ENCODE measurements around the gene YOD1.

Gene YOD1

DNA sequence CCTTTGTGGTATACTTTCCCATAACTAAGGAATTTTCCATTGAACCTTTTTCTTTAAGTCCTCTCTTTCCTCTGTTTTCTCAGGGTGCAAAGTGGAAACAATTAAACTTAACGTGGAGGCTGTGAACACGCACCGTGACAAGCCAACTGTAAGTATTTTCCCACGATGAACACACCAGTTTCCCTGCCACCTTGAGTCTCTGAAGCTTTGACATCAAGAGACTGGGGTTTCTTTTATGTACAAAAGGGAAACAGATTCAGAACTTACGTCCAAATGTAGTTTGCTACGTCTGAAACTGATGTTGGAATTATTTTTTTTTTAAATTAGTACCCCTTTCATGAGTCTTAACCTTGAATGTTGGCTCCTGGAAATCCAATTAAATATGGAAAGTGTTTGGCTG, 20.4 kb upstream of the YOD1 start:
- DNase-seq = no peak

DNA sequence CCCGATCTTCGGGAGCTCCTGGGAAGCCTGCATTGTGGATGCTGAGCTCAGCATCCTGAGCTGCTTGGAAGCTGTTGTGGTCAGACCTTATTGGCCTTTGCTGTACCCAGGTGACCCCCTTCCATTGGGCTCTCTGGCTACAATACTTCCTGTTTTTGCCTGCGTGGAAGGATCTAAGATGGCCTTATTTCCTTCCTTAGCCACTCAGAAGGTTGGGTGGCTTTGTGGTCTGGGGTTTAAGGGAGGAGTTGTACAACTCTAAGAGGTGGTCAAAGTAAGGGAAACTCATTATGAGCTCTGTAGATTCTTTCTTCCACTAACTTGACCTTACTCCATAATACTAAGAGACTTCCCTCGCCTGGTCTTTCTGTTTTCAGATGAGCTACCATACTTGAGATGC, 19.8 kb upstream of the YOD1 start:
- DNase-seq = no peak

DNA sequence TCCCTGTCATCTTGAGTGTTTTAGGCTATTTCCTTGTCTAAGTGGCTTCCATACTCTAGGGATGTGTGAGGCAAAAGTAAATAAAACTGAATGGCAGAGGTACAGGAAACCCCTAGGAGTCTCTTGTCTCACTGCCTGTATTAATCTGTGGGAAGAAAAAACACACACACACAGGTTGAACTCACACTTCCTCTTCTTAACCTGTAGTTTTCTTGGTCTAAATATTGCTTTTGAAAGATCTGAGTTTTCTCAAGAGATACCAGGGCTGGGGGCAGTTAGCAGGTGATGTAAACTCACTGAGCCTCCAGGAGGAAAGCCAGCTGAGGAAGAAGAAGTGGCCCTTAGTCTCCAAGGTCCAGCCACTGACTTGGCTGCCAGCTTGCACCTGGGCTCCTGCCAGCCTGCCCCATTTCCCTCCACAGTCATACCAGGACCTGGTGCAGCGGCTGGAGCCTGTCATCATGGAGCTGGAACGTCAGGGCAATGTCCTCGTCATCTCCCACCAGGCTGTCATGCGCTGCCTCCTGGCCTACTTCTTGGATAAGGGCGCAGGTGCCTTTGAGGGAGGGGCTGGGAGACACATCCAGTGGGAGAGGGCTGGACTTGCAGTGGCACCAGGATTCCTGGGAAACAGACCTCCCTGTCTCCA, 19.0 kb upstream of the YOD1 start:
- no peak for DNase-seq

DNA sequence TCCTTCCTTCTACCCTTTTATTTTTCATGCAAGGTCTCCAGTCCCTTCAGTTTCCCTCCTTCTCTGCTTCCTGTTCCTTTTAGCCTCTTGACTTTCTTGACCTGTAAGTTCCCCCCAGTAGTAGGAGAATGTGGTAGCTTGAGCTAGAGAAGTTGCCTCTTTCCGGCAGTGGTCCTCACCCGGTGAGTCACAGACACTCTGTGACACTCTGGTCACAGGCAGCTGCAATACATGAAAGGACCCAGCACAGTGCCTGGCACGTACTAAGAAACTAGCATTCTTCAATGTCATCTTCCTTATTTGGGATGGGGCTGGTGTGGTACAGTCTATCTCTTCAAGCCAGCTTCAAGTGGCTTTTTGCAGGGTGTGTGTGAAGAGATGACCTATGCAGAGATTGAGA, 18.1 kb upstream of the YOD1 start:
- no peak for DNase-seq

DNA sequence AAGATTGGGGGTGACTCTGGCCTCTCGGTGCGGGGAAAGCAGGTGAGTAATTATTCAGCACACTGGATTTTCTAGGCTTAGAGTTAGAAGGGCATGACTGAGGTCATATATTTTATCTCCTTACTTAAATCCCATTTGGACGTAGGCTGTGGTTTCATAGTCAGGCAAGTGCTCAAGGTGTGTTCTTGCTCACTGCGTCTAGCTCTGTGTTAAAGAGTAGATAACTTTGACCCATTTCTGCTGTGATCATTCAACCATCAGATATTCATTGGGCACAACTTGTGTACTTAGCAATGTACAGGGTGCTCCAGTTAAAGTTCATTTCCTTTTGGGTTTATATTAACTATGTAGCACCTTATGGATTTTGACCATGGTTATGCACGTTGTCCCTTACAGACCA, 16.7 kb upstream of the YOD1 start:
- no peak for DNase-seq

DNA sequence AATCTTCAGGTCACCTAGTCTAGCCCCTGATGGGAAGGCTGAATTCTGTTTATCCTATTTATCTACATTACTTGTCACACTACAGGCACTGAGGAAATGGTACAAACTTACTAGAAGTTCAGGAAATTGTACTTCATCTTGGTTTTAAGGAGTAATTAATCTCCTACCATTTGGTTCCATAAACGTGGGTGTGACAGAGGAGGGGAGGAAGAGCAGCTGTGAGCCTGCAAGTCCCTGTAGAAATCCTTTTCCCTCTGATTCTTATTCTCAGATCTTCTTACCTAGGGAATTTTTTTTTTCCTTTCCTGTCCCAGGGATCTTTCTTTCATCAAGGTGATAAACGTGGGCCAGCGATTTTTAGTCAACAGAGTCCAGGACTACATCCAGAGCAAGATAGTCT, 16.2 kb upstream of the YOD1 start:
- no peak for DNase-seq

DNA sequence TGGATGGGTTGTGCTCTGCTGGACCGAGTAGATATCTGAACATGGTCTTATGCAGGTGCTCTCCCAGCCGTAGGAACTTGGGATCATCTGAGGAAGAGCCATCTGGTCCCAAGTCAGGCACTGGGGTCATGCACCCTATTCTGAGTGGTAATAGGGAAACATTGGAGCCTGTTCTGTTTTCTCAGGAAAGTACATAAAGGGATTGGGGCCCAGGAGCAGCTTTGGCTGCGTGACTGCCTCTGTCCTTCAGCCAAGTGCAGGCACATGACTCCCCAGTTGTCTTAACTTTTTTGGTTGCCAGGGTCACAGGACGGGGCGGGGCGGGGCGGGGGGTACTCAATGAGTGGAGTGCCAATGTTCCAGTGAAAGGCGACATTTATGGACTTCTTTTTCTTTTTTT, 13.6 kb upstream of the YOD1 start:
- DNase-seq = no peak

DNA sequence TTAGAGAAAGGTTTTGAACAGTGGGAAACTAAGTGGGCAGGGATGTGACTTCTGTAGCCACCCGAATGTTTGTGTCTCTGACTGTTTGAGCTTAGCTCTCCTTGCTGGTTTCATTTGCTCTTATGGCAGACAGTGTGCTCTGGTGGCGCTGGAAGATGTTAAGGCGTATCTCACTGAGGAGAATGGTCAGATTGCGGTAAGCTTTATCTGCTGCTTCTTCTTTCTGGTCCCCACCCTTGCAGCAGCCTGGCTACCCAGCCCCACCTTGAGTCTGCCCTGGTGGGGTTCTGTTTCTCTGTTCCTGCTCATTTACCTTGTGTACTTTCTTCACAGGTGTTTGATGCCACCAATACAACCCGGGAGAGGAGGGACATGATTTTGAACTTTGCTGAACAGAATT, 12.0 kb upstream of the YOD1 start:
- DNase-seq = no peak

DNA sequence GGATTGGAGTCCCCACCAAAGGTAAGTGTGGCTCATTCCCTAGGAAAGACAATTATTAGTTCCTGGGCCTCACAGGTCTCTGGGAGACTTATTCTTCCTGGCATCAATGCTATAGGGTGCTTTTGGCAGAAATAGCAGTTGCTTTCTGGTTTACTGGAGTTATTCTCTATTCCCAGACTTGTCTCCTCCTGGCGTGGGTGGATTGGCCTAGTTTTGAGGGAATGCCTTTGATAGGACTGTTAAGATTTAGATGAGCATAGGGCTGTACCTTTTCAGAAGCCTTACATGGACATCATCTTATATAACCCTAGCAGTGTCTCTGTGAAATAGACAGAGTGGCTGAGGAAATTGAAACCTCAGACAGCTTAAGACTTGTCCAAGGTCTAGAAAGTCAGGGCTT, 11.1 kb upstream of the YOD1 start:
- no peak for DNase-seq

DNA sequence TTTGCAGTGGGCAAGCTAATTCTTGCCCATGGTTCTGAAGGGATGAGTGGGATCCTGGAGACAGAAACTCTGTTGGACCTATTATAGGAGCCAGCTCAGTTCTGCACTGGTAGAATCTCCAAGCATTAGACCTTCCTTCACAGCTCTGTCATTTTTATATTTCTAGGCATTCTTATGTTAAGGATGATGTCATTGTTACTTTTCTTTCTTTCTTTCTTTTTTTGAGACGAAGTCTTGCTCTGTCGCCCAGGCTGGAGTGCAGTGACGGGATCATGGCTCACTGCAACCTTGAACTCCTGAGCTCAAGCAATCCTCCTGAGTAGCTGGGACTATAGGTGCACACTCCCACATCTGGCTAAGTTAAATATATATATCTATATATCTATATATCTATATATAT, 9.6 kb upstream of the YOD1 start:
- DNase-seq = no peak

DNA sequence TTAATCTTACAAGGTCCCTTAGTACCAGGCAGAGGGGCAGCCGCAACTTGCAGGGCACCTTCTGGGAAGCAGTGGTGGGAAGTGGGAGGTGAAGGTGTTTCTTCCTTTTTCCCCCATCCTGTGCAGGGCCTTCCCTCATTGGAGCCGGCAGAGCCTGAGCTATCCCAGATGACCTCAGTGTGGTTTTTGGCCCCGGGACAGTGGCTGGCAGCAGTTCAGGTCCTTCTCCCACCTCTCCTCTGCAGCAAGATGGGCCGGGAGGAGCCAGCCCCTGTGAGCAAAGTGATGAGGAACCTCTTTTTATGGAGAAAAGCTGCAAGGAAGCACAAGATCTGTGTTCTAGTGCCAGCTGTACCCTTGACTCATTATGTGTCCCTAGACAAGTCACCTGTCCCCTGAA, 8.9 kb upstream of the YOD1 start:
- no peak for DNase-seq

DNA sequence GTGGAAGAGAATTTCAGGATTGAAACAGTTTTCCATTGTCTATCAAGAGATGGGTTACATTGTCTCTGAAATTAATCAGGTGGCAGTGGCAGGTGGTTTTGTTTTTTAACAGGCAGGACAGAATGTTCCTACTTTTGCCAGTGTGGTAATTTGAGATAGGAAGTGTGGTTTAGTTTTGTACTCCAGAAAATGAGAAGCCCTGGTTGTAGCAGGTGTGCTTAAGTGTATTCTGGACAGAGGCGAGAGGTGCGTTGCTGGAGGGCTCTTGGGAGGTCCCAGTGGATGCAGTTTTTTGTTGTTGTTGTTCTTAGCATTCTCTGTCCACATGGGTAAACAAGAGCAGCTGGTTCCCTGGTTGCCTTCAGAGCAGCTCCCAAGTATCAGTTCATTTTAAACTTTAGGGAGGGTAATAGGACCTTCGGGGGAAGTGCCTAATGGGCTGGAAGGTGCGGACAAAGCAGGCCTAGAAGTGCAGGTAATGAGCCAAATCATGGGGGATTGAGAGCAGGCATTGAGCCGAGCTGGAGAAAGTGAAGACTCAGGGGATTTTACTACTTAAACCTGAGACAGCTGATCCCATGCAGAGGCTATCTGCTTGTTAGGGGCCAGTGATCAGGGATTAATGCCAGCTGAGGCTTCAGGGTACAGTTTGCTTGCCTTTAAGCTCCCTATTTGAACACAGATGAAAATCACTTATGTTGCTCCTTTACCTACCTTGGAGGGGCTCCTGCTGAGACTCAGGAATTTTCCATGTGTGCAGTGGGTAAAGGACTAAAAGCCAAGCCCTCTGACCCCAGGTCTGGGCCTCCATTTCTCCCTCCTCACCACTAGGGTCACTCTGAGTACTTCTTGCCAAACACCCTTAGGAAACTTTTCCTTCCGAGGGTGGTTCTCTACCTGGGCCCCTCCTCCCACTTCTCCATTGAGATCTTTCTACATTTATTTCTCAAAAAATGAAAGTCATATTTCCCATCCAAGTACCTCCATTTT, 8.2 kb upstream of the YOD1 start:
- no peak for DNase-seq

DNA sequence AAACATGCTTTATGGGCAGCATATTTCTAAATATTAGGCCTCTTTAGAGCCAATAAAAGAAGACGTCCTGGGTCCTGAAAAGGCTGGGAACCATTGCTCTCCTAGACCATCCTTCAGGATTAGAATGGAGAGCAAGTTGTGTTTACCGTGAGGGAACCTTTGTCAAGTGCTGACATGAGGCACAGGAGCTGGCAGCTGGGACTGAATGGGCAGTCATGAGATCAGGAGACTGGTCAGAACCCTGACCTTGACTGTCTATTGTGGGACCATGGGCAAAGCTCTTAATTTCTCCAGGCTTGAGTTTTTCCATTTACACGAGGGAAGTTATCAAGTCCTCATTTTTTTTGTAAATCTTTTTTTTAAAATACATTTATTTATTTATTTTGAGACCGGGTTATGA, 7.2 kb upstream of the YOD1 start:
- DNase-seq = no peak

DNA sequence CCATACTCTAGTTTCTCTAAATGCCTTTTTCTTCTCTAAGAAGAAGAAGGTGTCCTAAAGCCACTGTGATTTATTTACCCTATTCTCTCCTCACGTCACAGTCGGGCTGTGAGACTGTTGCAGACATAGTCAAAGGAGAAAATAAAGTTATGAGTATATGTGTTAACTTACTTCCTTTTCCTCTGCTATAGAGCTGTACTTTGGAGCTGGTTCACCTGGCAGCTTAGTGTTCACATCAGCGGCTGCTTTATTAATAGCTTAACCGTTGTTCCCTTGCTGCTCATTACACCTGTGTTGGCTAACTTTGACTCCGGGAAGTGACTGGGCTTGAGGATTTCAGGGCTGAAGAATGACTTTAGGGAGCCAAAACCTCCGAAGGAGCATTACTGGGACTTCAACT, 5.7 kb upstream of the YOD1 start:
- no peak for DNase-seq

DNA sequence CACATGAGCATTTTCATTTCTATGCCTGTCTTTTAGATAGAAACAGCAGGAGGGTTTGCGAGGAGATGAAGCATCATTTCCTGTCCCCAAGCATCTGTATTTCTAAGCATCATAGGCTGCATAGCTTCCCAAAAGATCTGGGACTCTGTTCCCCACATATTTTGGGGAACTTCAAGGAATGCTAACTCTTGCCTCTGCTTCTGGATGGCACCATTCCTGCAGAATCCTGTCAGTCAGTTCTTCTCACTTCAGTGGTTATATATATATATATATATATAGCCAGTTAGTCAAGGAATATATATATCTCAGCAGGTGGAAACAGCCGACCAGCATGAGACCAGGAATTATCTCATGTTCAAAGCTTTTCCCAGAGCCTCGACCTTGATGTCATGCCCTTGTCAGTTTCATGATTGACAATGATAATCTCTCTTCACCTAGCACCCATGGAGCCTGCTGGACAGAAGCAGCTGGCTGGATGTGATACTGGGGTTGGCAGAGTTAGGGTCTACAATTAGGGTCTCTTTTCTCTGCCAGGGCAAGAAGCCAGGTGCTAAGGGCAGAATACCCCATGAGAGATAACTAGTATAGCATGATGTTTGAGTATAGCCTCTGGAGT, 4.5 kb upstream of the YOD1 start:
- DNase-seq = no peak

DNA sequence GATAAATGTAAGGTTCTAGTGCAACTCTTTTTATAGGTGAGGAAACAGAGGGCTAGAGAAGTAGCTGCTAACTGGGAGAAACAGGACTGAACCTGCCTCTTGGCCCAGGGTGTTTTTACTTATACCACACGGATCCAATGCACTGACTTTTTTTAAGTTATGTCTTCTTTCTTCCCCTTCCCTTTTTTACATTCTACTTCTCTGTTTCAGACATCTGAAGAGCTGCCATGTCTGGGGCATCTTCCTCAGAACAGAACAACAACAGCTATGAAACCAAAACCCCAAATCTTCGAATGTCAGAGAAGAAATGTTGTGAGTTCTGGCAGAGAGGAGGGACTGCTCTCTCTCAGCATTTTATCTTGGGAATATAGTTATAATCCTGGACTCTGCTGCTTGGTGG, 3.5 kb upstream of the YOD1 start:
- no peak for DNase-seq

DNA sequence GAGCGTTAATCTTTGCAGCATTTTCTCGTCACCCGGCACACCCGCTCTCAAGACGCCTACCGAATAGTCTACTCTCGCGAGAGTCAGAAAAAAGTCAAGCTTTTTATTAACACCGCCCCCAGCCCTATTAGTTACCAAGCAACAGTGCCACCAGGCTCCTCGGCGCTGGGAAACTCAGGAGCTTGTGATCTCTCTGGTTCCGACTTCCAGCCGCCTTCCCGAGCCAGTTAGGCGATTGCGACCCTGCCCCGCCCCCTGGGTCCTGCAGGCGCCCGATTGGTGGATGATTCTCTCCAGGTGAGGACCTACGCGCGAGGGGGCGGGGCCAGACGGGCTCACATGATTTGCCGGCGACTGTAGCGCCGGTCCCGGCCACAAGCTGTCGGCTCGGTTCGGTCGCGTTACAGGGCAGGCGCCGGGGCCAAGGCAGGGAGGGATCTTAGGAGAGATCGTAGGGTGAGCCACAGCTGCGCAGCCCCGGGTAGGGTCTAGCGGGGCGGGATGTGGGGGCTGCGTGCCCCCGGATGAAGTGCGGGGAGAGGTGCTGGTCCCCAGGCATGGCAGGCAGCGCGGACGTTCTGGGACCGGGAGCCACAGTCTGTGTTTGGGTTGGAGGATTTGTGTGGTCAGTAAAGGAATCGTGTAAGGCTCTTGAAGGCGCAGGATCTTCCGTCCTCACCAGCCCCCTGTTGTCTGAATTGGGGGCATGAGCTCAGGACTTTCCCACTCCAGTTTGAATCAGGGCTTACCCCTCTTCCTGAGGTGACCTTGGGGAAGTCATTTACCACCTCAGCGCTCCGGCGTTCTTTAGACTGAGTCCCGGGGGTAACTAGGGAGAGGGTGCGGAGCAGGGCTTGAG, 2.1 kb upstream of the YOD1 start, which contains the start of gene PFKFB2:
TSS of gene PFKFB2 (plus strand) at position 365 of the 859 bp plus-strand sequence. CDS start 1,443 bp downstream, outside the sequence.
- peak; percentile 95 for DNase-seq

DNA sequence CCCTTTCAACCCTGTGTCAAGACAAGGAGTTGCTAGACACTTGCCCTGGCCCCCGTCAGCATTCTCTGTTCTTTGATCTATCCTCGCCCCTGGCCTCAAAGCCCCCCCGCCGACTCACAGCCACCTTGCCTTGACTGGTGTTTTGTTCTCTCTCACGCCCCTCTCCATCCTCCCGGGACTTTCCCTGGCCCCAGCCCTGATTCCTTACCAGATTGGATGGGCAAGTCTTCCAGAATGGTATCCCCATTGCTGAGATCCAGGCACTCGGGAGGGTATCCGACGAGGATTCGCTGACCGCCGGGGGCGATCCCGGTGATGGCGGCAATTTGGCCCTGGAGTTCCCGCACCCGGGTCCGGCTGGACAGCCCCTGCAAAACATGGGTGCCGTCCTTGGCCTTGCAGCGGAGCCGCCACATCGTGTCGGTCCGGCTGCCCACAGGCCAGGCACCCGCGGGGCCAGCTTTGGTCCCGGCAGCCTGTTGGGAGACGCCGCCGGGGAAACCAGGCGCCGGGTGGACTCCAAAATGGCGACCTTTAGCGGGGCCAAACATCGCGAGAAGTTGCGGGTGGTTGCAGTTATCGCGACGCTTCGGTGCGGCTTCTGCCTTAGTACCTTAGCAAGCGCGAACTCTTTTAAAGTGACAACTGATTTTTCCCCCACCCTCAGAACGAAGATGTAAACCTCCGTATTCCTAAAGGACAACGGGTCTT, 373 bp downstream of the YOD1 start:
- DNase-seq = peak; percentile 83

DNA sequence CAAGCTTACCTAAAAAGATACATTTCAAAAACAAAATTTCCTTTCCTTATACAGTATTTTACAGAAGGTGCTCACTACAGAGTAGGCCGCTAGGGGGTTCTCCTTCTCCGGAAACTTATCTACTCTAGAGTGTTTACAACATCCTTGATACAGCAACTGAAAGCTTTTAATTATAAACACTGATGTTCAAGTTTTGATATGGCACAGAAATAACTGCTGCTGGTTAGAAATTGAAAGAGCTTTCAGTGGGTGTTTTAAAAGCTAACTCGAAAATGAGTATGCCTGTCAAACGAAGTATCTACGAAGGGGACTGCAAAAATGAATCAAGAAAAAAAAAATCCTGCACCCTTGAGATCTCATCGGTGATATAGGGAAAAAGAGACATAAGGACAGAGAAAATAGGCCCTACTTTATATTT, 1.0 kb downstream of the YOD1 start:
- peak; percentile 44 for DNase-seq

DNA sequence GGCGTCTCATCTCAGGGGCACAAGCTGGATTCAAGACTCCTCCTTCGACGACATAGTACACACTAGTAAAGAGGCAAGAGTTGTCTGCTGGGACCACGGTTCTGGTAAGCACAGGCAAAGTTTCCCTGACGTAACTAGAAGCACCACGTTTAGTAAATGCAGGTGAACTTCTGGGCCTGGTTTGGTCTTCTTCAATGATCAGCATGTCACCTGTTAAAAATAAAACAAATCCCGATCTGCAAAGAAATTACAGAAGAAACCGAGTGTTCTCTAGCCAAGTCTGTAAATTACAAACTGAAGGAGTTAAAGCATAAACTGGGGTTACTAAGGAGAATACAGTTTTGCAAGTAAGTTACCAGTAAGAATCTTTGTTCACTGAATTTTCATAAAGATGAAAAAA, 1.5 kb downstream of the YOD1 start:
- no peak for DNase-seq

DNA sequence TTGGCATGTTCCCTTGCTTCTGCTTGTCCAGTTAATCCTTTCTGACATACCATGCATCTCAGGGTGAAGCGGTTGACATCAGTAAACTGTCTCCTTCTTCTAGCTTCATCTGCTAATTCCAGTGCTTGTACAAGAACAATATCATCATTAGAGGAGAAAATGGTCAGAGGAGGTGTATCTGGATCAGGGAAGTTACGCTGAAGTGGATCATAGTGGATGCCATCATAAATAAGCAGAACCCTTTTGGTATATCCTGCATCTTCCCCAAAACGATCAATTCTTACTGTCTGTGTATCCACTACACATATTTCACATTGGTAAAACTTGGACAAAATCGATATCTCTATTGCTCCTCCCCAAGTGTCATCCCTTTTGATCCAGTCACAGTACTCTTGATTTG, 2.0 kb downstream of the YOD1 start:
- no peak for DNase-seq

DNA sequence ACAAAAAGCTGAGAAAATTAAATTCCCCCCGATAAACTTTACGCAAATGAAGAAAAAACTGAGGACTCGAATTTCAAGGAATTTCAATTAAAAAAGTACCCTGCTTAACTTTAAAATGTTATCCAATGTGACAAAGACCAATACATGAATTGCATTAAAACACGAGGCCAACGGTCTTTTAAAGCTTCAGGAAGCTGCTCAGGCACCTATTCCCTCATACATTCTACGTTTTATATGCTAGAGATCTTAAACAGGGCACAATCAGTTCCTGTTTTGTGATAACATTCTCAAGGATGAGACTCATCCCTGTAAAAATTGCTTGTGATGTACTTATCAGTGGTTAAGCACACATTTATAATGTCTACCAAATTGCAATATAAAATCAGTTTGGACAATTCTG, 3.0 kb downstream of the YOD1 start:
- no peak for DNase-seq
